HG03469 (cell line): ENCODE results near the gene CYB5R3.
"Not testable (repeated sequence)": the region's sequence is repeated elsewhere in the genome, so short reads cannot be mapped to it uniquely, and the experiment has no call there.

Experiments used
- ATAC-seq: cut with Tn5 transposase; IDR thresholded peaks from one replicate; pipeline ENCODE4 v1.9.1; 2021; ENCODE audit warnings: mild to moderate bottlenecking, moderate library complexity, moderate number of reproducible peaks; ENCODE audit not compliant: unreplicated experiment

Gene CYB5R3

DNA sequence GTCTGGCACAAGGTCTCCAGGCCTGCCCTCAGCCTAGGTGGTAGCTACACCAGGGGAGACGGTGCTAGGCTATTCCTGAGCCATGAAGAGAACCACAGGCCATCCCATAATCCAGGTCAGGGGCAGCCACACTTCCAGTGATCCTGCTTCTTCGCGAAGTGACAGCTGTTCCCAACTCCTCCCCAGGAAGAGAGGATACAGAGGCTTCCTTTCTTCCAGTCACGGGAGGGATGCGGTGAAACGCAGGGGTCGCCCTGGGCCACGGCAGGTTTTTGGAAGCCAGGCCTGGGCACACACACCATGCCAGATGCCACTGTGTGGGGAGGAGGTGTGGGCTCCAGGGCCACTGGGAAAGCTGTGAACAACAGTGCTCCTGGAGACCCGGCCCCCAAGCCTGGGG, 72.1 kb downstream of the CYB5R3 start:
- not testable (repeated sequence) for ATAC-seq

DNA sequence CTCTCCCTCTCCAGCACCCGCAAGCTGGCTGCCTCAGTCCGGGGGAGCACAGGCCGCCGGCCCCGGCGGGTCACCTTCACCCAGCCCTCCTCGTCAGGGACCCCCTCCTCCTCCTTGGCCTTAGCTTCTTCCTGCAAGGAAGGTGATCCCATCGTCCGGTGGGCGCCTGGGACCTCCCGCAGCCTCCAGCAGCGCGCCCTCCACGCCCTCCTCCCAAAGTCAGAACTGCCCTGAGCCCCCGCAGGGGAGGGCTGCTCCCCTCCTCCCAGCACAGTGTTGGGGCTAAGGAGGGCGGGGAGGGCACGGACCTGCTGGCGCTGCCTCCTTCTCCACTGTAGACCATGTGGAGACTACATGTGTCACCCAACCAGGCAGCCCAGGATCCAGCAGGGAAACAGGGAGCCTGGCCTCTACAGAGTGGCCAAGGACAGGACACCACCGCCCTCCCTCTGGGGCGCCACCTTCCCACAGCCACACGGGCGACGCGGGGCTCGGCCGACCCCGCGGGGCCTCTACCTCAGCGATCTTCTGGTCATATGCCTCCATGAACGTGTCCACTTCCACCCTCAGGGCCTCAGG, 73.1 kb downstream of the CYB5R3 start:
- not testable (repeated sequence) for ATAC-seq

DNA sequence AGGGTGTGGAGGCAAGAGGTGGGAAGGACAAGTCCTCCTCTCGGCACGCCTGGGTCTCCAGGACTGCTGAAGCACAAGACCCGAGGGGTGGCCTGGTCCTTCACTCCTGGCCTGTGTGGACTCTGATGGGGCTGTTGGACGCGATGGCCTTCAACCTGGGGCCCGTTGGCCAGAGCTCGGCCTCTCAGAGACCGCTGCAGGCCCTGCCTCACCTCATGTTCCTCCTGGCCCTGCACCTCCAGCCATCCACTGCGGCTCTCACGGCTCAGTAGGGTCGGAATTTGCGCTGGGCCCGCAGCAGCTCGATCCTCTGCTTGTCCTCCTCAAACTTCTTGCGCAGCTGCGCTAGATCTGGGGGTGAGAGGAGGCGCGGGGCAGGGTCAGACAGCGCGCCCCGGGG, 74.7 kb downstream of the CYB5R3 start:
- ATAC-seq = not testable (repeated sequence)

DNA sequence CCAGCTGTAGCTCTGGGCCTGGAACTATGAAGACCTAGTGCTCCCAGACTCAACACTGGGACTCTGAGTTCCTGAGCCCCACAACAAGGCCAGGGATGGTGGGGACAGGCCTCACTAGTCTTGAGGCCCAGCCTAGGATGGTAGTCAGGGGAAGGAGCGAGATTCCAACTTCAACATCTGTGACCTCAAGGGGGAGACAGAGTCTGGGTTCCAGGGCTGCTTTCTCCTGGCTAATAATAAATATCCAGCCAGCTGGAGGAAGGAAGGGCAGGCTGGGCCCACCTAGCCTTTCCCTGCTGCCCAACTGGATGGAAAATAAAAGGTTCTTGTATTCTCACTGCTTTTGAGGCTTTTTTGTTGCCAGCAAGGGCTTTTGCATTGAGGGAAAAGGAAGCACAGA, 75.1 kb downstream of the CYB5R3 start:
- ATAC-seq = not testable (repeated sequence)

DNA sequence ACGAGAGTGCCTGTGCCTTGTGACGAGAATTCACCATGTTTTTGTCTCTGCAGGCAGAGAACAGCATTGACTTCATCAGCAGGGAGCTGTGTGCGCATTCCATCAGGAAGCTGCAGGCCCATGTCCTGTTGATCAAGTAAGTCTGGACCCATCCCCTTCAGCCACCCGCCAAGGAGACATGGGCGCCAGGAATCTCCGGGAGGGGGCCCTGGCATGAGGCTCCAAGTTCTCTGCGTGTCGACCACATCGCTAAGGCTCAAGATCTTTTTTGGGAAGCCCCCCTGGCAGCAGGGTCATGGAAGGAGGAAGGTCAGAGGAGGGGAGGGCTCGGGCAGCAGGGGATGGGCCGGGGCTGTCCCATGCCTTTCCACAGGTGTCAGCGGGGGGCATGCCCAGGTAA, 78.1 kb downstream of the CYB5R3 start:
- ATAC-seq = not testable (repeated sequence)

DNA sequence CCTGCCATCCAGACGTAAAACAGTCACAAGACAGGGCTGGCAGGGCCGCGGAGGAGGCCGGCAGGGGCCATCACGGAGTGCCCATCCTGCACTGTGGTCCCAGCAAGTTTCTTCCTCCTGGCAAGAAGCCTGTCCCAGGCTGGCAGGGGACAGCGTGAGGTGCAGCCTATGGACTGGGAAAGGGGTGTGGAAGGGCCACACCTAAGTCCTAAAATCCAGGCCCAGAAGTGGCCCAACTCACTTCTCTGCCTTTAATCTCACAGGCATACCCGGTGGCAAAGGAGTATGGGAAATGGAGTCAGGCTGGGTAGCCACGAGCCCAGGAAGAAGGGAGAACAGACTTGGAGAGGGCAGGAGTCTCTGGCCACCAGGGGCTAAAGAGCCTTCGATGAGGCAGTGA, 78.6 kb downstream of the CYB5R3 start:
- ATAC-seq = not testable (repeated sequence)

DNA sequence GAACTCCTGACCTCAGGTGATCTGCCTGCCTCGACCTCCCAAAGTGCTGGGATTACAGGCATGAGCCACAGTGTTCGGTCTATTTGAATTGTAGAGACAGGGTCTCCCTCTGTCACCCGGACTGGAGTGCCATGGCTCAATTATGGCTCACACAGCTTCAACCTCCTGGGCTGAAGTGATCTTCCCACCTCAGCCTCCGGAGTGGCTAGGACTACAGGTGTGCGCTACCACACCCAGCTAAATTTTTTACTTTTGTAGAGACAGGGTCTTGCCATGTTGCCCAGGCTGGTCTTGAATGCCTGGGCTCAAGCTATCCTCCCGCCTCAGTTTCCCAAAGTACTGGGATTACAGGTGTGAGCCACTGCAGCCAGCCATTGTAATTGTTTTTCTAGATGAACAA, 81.2 kb downstream of the CYB5R3 start:
- not testable (repeated sequence) for ATAC-seq
